Posterior vena cava (tissue), 2 donors: ENCODE measurements around the gene HNF4A. TPM values are rescaled to one million over a fixed set of nuclear protein-coding genes. Genes with fewer than 3 reads are reported as not detected.

ENCODE experiments used
- DNase-seq: peaks from one replicate; pipeline ENCODE4 v3.0.0-alpha.2; 2020; ENCODE audit warnings: low spot score
- intact Hi-C, 2 donors: fragments of 100-400 bp; cut with DNase I; formaldehyde crosslinking; loops; one replicate each; pipeline versions ENCODE4 v1.14.1 to v1.14.2; 2022 to 2023
- microRNA-seq, 2 donors: library from miRNA; unstranded; fragments of <30 nt; microRNA quantifications; one replicate each; pipeline ENCODE4 v1.2.0, GENCODE V29; 2020 to 2021; ENCODE audit warnings: borderline microRNAs expressed in 2 of 2
- total RNA-seq, 2 donors: library from RNA; stranded (reverse); fragmentation: NEBNext Ultra II Directional; extraction: Animal tissue kit (Norgen Biotek cat#: 25700); gene quantifications; one replicate each; pipeline ENCODE4 v1.2.1, GENCODE V29; 2021
- donor health status: DM: yes; HTN: yes; CAD: no.
- donor health status: DM: yes; HTN: yes; CAD: no.

Gene HNF4A
- total RNA-seq, 2 donors from 2014 or later: not detected

- DNase-seq: no peak
- intact Hi-C loops: no loop called here
These were observed 124.1 kb downstream of the HNF4A start for GRCh38 chr20:44479643-44480042.

GRCh38 chr20:44480097-44480496, 124.6 kb downstream of the HNF4A start:
- no peak for DNase-seq
- intact Hi-C loops: no loop called here

- no peak for DNase-seq
- intact Hi-C loops: no loop called here
These were observed 126.4 kb downstream of the HNF4A start for GRCh38 chr20:44481719-44482416.

GRCh38 chr20:44483112-44483511, 127.6 kb downstream of the HNF4A start:
- intact Hi-C loops: no loop called here
- no peak for DNase-seq

Small RNA genes within 50 kb of the gene (microRNA-seq; reads per million reads assigned to microRNA genes)
- gene MIR3646: 0 reads per million in 2 donors

Other genes starting within 250 kb of the HNF4A start
- gene JPH2, start 168.5 kb upstream of the HNF4A start, total RNA-seq: 100 to 1,000 TPM; 121 to 130 TPM
- 10 to 100 TPM; 24.3 to 27.3 TPM for gene OSER1, start 144.9 kb upstream of the HNF4A start, total RNA-seq
- gene GDAP1L1, start 108.4 kb upstream of the HNF4A start, total RNA-seq: not detected
- 10 to 100 TPM in 1 of 2 donors, 1 to 10 TPM in 1; 8.0 to 10.6 TPM for gene FITM2, start 44.5 kb upstream of the HNF4A start, total RNA-seq
- not detected for gene R3HDML, start 18.7 kb upstream of the HNF4A start, total RNA-seq
- 10 to 100 TPM; 11.8 to 14.3 TPM for gene TTPAL, start 120.2 kb downstream of the HNF4A start, total RNA-seq
- gene SERINC3, start 166.4 kb downstream of the HNF4A start, total RNA-seq: 100 to 1,000 TPM in 1 of 2 donors, 10 to 100 TPM in 1; 95.0 to 104 TPM
- gene PKIG, start 226.9 kb downstream of the HNF4A start, total RNA-seq: 100 to 1,000 TPM; 125 to 246 TPM